Mesodermal cell (in vitro differentiated cells): ENCODE results near the gene ZDHHC12.

Experiments
- H3K27ac ChIP-seq: 2 replicates; pipeline ENCODE4 v1.7.0; 2013; ENCODE audit warnings: mild to moderate bottlenecking, low read depth, low read length, moderate library complexity; ENCODE audit not compliant: severe bottlenecking
- H3K36me3 ChIP-seq: 2 replicates; pipeline ENCODE4 v1.7.1; 2013; ENCODE audit warnings: mild to moderate bottlenecking, low read length, moderate library complexity; ENCODE audit not compliant: control insufficient read depth, insufficient read depth
- H3K4me1 ChIP-seq: one replicate; pipeline ENCODE4 v1.7.1; 2013; ENCODE audit warnings: mild to moderate bottlenecking, low read length; ENCODE audit not compliant: insufficient read depth, control insufficient read depth, poor library complexity, severe bottlenecking
- H3K4me3 ChIP-seq: 2 replicates; pipeline ENCODE4 v1.7.0; 2013; ENCODE audit warnings: low read length, control low read depth, mild to moderate bottlenecking; ENCODE audit not compliant: insufficient read depth, poor library complexity, severe bottlenecking; ENCODE audit errors: extremely low read depth
- H3K9me3 ChIP-seq: 2 replicates; pipeline ENCODE4 v1.7.1; 2013; ENCODE audit warnings: mild to moderate bottlenecking, low read length, moderate library complexity; ENCODE audit not compliant: control insufficient read depth
- WGBS, 2 experiments: methylation state at CpG; one replicate each; pipeline ENCODE4 v1.1.5; 2013; ENCODE audit warnings: missing lambda C conversion rate in 2 of 2; ENCODE audit not compliant: insufficient coverage in 2 of 2; 5-methylcytosine and 5-hydroxymethylcytosine counted together

The ZDHHC12 gene

DNA sequence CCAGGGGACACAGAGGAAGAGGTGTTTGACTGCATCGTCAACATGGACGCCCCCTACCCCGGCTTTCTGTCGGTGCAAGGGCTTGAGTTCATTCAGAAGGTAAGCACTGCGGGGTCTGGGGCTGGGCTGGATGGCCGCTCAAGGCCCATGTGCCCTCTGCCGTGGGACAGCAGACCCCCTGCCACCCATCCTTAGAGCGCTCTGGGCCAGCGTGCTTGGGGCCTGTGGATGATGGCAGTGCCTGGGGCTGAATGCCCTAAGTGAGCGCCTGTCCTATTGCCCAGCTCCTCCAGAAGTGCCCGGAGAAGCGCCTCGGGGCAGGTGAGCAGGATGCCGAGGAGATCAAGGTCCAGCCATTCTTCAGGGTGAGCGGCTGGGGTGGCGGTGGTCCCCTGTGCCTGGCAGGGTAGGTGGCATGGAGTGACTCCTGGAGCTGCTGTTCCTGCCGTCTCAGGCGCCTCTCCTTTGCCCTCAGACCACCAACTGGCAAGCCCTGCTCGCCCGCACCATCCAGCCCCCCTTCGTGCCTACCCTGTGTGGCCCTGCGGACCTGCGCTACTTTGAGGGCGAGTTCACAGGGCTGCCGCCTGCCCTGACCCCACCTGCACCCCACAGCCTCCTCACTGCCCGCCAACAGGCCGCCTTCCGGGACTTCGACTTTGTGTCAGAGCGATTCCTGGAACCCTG, 3.9 kb downstream of the ZDHHC12 start:
- no peak overlapping the region for H3K27ac ChIP-seq
- no peak overlapping the region for H3K4me3 ChIP-seq
- H3K4me1 ChIP-seq, result no peaks in the 10 kb centered on the region
- peaks cover 58% of the 10 kb centered on the region for H3K36me3 ChIP-seq
- WGBS, 2 experiments, result 91 to 92% methylated on average over 22 to 26 of the region's 30 CpGs
- no peaks in the 10 kb centered on the region for H3K9me3 ChIP-seq

DNA sequence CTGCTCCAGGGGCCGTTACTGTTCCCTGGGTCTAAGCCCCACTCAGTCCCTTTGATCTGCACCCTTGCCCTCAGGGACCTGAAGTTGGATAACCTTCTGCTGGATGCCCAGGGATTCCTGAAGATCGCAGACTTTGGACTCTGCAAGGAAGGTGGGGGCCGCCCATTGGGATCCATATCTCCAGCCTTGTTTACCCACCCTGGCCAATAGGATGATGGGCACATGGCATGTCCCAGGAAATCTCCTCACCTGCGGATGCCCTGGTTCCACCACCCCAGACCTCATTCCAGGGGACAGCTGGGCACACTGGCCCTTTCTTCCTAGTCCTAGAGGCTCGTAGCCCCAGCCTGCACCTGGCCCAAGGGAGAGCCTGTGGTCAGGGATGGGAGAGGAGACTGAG, 5.5 kb downstream of the ZDHHC12 start:
- no peaks in the 10 kb centered on the region for H3K4me1 ChIP-seq
- no peaks in the 10 kb centered on the region for H3K9me3 ChIP-seq
- H3K27ac ChIP-seq, result no peak overlapping the region
- H3K36me3 ChIP-seq, result peaks cover 73% of the 10 kb centered on the region
- H3K4me3 ChIP-seq, result no peak overlapping the region
- WGBS, 2 experiments, result 93 to 97% methylated on average over 4 of the region's 5 CpGs

DNA sequence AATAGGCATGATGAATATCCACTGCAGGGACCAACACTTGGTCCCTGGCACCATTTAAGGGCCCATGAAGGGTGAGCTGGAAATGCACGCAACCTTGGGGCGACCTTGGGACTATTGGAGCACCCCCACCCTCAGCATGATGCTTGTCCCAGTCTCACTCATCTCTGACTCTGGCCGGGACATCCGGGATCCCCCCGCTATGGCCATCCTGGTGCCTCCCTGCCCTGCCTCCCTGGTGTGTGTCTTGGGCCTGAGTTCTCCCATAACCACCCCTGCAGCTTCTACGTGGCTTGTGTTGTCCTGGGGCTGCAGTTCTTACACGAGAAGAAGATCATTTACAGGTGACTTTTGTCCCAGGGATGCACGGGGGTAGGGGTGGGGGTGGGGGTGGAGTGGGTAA, 5.9 kb downstream of the ZDHHC12 start:
- Histone ChIP-seq H3K4me3 (no peak overlapping the region), H3K36me3 (peaks cover 74% of the 10 kb centered on the region), H3K27ac (no peak overlapping the region), H3K9me3 (no peaks in the 10 kb centered on the region), H3K4me1 (no peaks in the 10 kb centered on the region)
- 94 to 100% methylated on average over 5 to 7 of the region's 8 CpGs for WGBS, 2 experiments

DNA sequence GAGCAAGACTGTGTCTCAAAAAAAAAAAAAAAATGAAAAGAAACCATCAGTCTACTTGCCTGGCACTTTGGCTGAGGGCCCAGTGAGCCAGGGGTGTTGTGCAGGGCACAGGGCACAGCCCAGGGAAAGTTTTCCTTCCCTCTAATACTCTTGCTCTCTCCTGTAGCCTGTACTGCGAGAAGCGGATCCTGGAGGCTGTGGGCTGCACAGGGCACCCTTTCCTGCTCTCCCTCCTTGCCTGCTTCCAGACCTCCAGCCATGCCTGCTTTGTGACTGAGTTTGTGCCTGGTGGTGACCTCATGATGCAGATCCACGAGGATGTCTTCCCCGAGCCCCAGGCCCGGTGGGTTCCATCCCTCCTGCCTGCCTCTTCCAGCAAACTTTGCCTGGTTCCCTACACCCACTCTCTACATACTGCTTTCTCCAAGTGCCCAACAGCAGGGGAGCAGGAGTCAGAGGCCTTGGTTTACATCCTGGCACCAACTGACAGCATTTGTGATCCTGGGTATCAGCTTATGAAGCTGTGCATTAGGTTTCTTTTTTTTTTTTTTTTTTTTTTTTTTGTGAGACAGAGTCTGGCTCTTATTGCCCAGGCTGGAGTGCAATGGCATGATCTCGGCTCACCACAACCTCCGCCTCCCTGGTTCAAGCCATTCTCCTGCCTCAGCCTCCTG, 7.2 kb downstream of the ZDHHC12 start:
- H3K4me3 ChIP-seq, result no peak overlapping the region
- no peak overlapping the region for H3K27ac ChIP-seq
- no peaks in the 10 kb centered on the region for H3K9me3 ChIP-seq
- H3K4me1 ChIP-seq, result no peaks in the 10 kb centered on the region
- H3K36me3 ChIP-seq, result peaks cover 80% of the 10 kb centered on the region
- WGBS, 2 experiments, result 89 to 97% methylated on average over 7 of the region's 7 CpGs

DNA sequence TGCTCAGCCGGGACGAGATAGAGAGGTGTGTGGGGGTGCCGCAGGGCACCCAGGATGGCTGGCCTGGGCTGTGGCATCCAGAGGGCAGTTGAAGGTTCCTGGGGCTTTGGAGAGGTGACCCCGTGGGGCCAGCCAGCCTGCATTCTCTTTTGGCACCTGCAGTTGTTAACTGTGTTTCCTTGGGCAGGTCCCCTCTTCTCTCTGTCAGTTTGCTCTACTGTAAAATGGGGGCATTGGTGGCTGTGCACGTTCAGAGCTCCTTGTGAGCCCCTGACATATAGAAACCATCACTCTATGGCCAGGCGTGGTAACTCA, 8.5 kb downstream of the ZDHHC12 start:
- no peak overlapping the region for H3K27ac ChIP-seq
- no peaks in the 10 kb centered on the region for H3K9me3 ChIP-seq
- 93 to 95% methylated on average over 6 of the region's 6 CpGs for WGBS, 2 experiments
- H3K36me3 ChIP-seq, result peaks cover 67% of the 10 kb centered on the region
- no peak overlapping the region for H3K4me3 ChIP-seq
- no peaks in the 10 kb centered on the region for H3K4me1 ChIP-seq

DNA sequence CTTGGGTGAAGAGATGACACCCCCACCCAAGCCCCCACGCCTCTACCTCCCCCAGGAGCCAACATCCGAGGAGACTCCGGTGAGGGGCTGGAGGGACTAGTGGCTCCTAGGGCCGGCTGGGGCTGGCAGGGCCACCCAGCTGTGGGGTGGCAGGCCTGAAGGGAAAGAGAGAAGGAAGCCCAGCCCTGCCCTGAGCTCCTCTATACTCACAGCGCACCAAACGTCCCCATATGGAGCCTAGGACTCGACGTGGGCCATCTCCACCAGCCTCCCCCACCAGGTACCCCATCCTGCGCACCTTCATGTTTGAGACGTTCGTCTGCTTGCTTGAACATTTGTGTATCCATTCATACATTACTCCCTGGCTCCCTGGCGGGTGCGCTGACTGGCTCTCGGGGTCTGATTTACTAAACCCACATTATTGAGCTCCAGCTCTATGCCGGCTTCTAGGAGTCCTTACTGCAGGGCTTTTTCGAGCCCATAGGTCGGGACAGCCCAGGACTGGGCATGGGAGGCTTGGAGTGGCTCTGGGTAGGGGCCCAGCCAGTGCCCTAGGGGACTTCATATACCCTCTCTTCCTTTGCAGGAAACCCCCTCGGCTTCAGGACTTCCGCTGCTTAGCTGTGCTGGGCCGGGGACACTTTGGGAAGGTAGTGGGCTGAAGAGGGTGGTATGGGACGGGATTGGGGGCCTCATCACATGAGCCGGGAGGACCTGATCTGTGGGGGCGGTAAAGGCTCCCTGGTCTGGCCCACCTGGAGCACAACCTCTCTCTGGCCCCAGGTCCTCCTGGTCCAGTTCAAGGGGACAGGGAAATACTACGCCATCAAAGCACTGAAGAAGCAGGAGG, 9.1 kb downstream of the ZDHHC12 start:
- Histone ChIP-seq H3K27ac (no peak overlapping the region), H3K36me3 (peaks cover 64% of the 10 kb centered on the region), H3K9me3 (no peaks in the 10 kb centered on the region), H3K4me1 (no peaks in the 10 kb centered on the region), H3K4me3 (no peak overlapping the region)
- WGBS, 2 experiments, result 90 to 91% methylated on average over 13 to 15 of the region's 24 CpGs

DNA sequence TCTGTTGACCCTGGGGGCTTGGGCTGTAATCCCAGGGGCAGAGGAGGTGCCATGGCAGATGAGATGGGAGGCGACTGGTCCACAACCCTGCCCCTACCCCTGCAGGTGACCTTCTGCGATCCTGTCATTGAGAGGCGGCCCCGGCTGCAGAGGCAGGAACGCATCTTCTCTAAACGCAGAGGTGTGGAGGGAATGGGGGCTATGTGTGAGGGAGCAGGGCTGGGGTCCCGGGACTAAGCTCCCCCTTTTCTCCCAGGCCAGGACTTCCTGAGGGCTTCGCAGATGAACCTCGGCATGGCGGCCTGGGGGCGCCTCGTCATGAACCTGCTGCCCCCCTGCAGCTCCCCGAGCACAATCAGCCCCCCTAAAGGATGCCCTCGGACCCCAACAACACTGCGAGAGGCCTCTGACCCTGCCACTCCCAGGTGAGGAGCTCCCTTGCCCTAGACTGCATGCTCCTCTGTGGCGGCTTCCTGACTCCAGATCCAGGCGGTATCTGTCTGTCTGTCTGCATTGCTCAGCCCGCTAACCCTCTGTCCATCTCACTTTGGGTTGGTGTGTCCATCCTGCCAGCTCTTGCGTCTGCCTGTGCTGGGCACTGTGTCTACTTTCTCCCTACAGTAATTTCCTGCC, 9.9 kb downstream of the ZDHHC12 start:
- Histone ChIP-seq H3K27ac (no peak overlapping the region), H3K36me3 (peaks cover 60% of the 10 kb centered on the region), H3K9me3 (no peaks in the 10 kb centered on the region), H3K4me3 (no peak overlapping the region), H3K4me1 (no peaks in the 10 kb centered on the region)
- 93 to 98% methylated on average over 15 to 17 of the region's 19 CpGs for WGBS, 2 experiments

DNA sequence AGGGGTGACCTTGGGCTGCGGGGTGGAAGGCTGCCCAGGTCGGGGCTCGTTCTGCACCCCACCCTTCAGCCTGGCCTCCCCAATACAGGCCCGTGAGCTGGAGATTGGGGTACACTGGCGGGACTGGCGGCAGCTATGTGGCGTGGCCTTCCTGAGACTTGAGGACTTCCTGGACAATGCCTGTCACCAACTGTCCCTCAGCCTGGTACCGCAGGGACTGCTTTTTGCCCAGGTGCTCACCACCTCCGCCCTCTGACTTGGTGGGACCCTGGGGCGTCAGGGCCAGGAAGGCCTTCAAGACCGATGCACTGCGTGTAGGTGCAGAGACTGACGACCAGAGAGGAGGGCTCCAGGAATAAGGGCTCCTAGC, 10.5 kb downstream of the ZDHHC12 start:
- Histone ChIP-seq H3K4me1 (no peaks in the 10 kb centered on the region), H3K9me3 (no peaks in the 10 kb centered on the region), H3K27ac (no peak overlapping the region), H3K4me3 (no peak overlapping the region), H3K36me3 (peaks cover 62% of the 10 kb centered on the region)
- WGBS, 2 experiments, result 95 to 96% methylated on average over 11 to 13 of the region's 13 CpGs

DNA sequence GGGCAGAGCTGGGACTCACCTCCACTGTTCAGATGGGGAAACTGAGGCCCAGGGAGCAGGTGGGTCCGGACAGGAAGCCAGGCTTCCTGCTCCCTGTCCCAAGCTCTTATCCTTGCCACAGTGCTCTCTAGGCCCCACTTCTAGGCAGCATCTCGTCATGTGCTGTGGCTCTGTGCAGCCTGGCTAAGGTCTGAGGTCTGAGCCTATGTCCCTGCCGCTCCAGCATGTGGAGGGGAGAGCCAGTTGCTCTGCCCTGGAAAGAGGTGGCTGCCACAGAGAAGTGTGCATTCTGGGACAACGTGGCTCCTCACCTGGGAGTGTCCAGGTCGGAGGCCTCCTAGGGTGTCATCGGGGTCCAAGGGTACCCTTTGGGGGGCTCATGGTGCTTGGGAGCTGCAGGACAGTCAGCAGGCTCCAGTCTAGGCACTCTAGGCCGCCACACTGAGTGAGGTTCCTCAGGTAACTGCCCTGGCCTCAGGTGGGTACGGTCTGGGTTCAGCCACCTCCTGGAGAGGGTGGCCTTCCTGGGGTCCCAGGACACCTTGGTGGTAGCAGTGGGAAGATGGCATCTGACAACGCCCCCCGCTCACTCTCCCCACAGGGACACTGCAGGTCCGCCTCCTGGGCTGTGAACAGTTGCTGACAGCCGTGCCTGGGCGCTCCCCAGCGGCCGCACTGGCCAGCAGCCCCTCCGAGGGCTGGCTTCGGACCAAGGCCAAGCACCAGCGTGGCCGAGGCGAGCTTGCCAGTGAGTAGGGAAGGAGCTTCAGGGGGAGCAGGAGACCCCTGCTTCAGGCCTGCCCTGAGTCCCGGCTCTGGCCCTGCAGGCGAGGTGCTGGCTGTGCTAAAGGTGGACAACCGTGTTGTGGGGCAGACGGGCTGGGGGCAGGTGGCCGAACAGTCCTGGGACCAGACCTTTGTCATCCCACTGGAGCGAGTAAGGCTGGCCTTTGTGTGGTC, 11.2 kb downstream of the ZDHHC12 start:
- Histone ChIP-seq H3K4me3 (no peak overlapping the region), H3K36me3 (peaks cover 60% of the 10 kb centered on the region)
- WGBS, 2 experiments, result 96 to 97% methylated on average over 19 to 20 of the region's 26 CpGs

DNA sequence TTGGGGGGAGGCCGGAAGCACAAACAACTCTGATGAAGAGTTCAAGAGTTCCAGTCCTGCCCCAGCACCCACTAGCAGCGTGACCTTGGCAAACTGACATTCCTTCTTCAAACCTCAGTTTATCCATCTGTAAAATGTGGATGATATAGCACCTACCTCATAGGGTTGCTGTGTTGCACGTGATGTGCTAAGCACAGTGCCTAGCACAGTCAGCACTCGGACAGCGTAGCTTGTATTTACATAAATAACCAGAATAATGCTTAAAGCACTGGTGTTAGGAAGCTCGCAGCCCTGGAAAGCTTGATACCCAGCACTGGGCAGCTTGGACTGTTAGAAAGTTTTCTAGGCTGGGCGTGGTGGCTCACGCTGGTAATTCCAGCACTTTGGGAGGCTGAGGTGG, 16.5 kb downstream of the ZDHHC12 start:
- H3K27ac ChIP-seq, result no peak overlapping the region
- WGBS, 2 experiments, result 90% methylated on average over 3 to 4 of the region's 8 CpGs
- no peaks in the 10 kb centered on the region for H3K9me3 ChIP-seq
- H3K4me3 ChIP-seq, result no peak overlapping the region
- H3K4me1 ChIP-seq, result peaks cover 10% of the 10 kb centered on the region
- H3K36me3 ChIP-seq, result peaks cover 37% of the 10 kb centered on the region

More for the DNA sequence above, 11.2 kb downstream of the ZDHHC12 start:
- Histone ChIP-seq H3K4me1 (no peaks in the 10 kb centered on the region), H3K9me3 (no peaks in the 10 kb centered on the region), H3K27ac (no peak overlapping the region)
